ENCODE measurements around the gene SERTAD2.

SERTAD2 gene

DNA sequence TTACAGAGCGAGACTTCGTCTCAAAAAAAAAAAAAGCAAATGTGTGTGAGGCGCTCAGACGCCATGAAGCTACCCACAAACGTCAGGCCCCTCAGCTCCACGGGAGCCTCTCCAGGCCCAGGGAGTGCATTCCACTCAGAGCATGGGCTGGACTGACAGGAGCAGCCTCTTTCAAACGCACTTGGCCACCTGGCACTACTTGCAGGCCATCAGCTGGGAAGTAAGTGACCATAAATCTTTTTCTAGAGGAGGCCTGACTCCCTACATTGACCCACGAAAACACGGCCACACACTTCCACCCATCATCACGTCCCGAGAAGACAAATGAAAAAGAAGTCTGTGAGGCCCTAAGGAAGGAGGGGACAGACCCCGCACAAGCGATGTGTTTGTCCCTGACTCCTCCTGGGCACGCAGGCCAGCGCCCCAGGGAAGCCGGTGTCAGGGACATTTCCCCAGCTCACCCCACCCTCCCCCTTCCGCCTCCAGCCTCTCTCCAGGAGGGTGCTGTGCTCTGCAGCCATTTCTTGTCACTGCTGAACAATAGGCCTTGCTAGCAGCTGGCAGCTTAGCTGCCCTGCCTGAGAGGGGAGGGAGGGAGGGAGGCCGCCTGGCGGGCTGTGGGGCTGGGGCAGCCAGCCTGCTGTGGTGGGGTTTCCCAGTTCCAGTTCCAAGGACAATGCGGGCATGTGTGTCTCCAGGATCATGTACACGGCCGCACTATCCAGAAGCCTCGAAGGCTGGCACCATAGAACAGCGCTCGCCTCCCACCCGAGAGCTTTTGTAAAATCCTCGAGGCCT, 26.6 kb downstream of the SERTAD2 start:
- Histone ChIP-seq H3K9me3 (ENCODE audit: low read length) (no peaks in the 10 kb centered on the region), H3K4me3 (ENCODE audit: low read length) (no peak overlapping the region), H3K4me1 (ENCODE audit: insufficient read depth, low read length) (peaks cover 15% of the 10 kb centered on the region), H3K36me3 (ENCODE audit: insufficient read depth, low read length) (peaks cover 7% of the 10 kb centered on the region), H2AFZ (ENCODE audit: low read depth, low read length) (no peak overlapping the region), H3K27me3 (ENCODE audit: insufficient read depth, low read length) (no peaks in the 10 kb centered on the region)

- Histone ChIP-seq H3K36me3 (ENCODE audit: insufficient read depth, low read length) (peaks cover 7% of the 10 kb centered on the region), H3K9me3 (ENCODE audit: low read length) (no peaks in the 10 kb centered on the region), H3K4me1 (ENCODE audit: insufficient read depth, low read length) (peaks cover 15% of the 10 kb centered on the region), H3K27me3 (ENCODE audit: insufficient read depth, low read length) (no peaks in the 10 kb centered on the region), H2AFZ (ENCODE audit: low read depth, low read length) (no peak overlapping the region), H3K4me3 (ENCODE audit: low read length) (no peak overlapping the region)
Measured at GRCh38 chr2:64626146-64626809, 27.4 kb downstream of the SERTAD2 start.

- Histone ChIP-seq H3K4me1 (ENCODE audit: insufficient read depth, low read length) (peaks cover 19% of the 10 kb centered on the region), H3K9me3 (ENCODE audit: low read length) (no peaks in the 10 kb centered on the region), H3K4me3 (ENCODE audit: low read length) (no peak overlapping the region), H3K27me3 (ENCODE audit: insufficient read depth, low read length) (no peaks in the 10 kb centered on the region), H3K36me3 (ENCODE audit: insufficient read depth, low read length) (no peaks in the 10 kb centered on the region), H2AFZ (ENCODE audit: low read depth, low read length) (no peak overlapping the region)
Measured at GRCh38 chr2:64625299-64626145, 28.2 kb downstream of the SERTAD2 start.

DNA sequence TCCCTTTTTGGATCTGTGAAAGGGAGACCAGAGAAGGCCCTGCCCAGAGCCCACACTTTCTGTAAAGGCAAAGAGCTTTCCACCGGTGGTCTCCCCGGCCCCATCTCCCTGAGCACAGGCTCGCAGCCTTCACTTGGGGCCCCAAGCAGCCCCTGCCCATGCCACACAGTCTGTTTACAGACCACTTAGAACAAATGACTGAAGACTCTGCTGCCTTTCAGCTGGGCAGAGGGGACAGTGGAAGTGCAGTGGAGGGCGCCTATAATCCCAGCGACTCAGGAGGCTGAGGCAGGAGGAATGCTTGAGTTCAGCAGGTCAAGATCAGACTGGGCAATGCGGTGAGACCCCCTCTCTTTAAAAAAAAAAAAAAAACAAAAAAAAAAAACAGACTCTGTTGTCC, 28.9 kb downstream of the SERTAD2 start:
- Histone ChIP-seq H3K4me3 (ENCODE audit: low read length) (no peak overlapping the region), H3K36me3 (ENCODE audit: insufficient read depth, low read length) (no peaks in the 10 kb centered on the region), H3K27me3 (ENCODE audit: insufficient read depth, low read length) (no peaks in the 10 kb centered on the region), H2AFZ (ENCODE audit: low read depth, low read length) (no peak overlapping the region), H3K4me1 (ENCODE audit: insufficient read depth, low read length) (peaks cover 19% of the 10 kb centered on the region), H3K9me3 (ENCODE audit: low read length) (no peaks in the 10 kb centered on the region)

- H3K4me1 ChIP-seq (ENCODE audit: insufficient read depth, low read length), result peaks cover 19% of the 10 kb centered on the region
- H3K27me3 ChIP-seq (ENCODE audit: insufficient read depth, low read length), result no peaks in the 10 kb centered on the region
- no peak overlapping the region for H2AFZ ChIP-seq (ENCODE audit: low read depth, low read length)
- H3K9me3 ChIP-seq (ENCODE audit: low read length), result no peaks in the 10 kb centered on the region
- H3K36me3 ChIP-seq (ENCODE audit: insufficient read depth, low read length), result no peaks in the 10 kb centered on the region
- no peak overlapping the region for H3K4me3 ChIP-seq (ENCODE audit: low read length)
Measured at GRCh38 chr2:64624108-64624610, 29.6 kb downstream of the SERTAD2 start.

DNA sequence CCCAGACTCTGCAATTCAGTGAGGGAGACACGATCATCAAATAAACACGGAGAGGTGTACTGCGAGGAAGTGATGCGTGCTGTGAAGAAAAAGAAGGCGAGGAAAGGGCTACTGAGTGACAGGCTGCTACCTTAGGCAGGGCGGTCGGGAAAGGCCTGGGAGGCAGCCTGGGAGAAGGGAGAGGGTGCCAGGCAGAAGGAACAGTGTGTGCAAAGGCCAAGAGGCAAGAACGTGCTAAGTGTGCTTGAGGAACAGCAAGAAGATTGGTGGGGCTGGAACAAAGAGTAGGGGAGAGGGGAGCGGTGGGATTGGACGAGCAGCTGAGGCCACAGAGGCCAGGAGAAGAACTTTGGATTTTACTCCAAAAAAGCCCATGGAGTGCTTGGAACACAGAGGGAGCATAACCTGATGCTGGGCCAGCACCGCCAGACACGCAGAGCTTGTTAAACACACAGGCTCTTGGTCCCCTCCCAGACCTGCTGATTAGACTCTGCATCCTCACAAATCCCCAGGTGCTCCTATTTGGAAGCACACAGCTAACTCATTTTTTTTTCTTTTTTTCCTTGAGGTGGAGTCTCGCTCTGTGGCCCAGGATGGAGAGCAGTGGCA, 30.4 kb downstream of the SERTAD2 start:
- no peaks in the 10 kb centered on the region for H3K27me3 ChIP-seq (ENCODE audit: insufficient read depth, low read length)

DNA sequence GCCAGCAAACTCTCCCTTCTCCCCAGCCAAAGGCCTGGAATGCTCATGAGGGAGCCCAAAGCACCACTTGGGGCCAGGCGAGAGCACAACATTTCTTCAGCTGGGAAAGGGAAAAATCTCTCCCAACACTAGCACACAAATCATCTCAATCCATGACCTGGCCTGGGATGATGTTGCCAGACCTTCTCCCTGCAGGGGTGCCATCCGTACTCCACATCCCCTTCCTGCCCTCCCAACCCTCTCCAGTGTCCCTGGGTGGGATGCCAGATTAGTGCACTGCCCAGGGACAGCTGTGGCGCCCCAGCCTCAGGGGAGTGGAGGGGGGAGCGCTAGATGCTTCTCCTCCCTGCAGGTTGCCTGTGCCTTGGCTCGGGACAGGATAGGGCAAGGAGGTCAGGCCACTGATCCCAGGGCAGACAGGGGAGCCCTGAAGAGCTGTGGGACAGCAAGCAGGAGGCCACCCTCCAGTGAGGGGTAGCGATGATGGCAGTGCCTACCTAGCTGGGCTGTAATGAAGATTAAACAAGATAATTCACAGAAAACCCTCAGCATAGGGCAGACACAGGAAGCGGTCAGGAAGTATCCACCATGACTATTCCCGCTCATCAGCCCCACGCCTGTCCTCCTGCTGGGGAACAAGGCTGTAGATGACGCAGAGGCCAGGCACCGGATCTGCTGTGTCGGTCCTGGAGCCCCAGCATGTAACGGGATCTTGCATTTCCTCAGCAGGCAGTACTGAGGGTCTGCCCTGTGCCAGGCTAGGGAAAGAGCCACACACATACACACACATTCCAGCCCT, 31.1 kb downstream of the SERTAD2 start:
- no peaks in the 10 kb centered on the region for H3K36me3 ChIP-seq (ENCODE audit: insufficient read depth, low read length)
- H3K4me1 ChIP-seq (ENCODE audit: insufficient read depth, low read length), result peaks cover 22% of the 10 kb centered on the region
- H2AFZ ChIP-seq (ENCODE audit: low read depth, low read length), result no peak overlapping the region
- H3K4me3 ChIP-seq (ENCODE audit: low read length), result no peak overlapping the region
- no peaks in the 10 kb centered on the region for H3K9me3 ChIP-seq (ENCODE audit: low read length)
- no peaks in the 10 kb centered on the region for H3K27me3 ChIP-seq (ENCODE audit: insufficient read depth, low read length)

More for the DNA sequence above, 30.4 kb downstream of the SERTAD2 start:
- Histone ChIP-seq H3K9me3 (ENCODE audit: low read length) (no peaks in the 10 kb centered on the region), H2AFZ (ENCODE audit: low read depth, low read length) (no peak overlapping the region), H3K4me3 (ENCODE audit: low read length) (no peak overlapping the region), H3K4me1 (ENCODE audit: insufficient read depth, low read length) (peaks cover 19% of the 10 kb centered on the region), H3K36me3 (ENCODE audit: insufficient read depth, low read length) (no peaks in the 10 kb centered on the region)

DNA sequence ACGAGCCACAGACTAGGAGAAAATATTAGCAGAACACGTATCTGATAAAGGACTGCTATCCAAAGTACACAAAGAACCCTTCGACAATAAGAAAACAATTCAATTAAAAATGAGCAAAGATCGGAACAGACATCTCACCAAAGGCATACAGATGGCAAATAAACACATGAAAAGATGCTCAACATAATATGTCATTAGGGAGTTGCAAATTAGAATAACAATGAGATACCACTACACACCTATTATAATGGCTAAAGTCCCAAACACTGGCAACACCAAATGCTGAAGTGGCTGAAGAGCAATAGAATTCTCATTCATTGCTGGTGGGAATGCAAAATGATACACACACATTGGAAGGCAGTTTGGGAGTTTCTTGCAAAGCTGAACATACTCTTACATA, 33.1 kb downstream of the SERTAD2 start:
- H3K9me3 ChIP-seq (ENCODE audit: low read length), result no peaks in the 10 kb centered on the region
- no peaks in the 10 kb centered on the region for H3K36me3 ChIP-seq (ENCODE audit: insufficient read depth, low read length)
- no peak overlapping the region for H3K4me3 ChIP-seq (ENCODE audit: low read length)
- no peaks in the 10 kb centered on the region for H3K27me3 ChIP-seq (ENCODE audit: insufficient read depth, low read length)
- no peak overlapping the region for H2AFZ ChIP-seq (ENCODE audit: low read depth, low read length)
- H3K4me1 ChIP-seq (ENCODE audit: insufficient read depth, low read length), result peaks cover 20% of the 10 kb centered on the region

DNA sequence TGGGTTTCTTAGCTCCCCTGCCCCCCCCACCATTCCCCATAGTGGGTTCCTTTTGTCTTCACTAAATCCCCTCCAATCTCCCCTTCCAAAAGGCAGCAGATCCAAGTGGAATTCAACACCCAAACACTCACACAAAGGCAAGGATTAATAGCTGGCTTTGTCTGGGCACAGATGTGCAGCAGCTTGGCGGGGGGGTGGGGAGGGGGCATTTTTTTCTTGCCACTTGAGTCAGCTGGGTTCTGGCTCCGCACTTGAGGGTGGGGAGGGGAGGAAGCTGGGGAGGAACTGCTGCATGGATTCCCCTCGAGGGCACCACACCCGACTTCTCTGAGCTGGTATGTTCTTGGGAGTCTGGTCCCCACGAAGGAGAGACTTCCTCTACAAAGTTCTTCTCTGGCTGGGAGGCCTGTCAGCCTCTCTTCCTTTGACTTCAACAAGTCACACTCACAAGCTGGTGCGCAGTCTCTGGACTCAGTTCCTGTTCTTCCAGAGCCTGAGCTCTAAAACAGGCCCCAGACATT, 36.0 kb downstream of the SERTAD2 start:
- Histone ChIP-seq H2AFZ (ENCODE audit: low read depth, low read length) (no peak overlapping the region), H3K4me3 (ENCODE audit: low read length) (no peak overlapping the region), H3K4me1 (ENCODE audit: insufficient read depth, low read length) (peaks cover 16% of the 10 kb centered on the region), H3K27me3 (ENCODE audit: insufficient read depth, low read length) (no peaks in the 10 kb centered on the region), H3K9me3 (ENCODE audit: low read length) (no peaks in the 10 kb centered on the region), H3K36me3 (ENCODE audit: insufficient read depth, low read length) (no peaks in the 10 kb centered on the region)

GRCh38 chr2:64615844-64616536, 37.7 kb downstream of the SERTAD2 start:
- H3K9me3 ChIP-seq (ENCODE audit: low read length), result no peaks in the 10 kb centered on the region
- H3K36me3 ChIP-seq (ENCODE audit: insufficient read depth, low read length), result no peaks in the 10 kb centered on the region
- H3K4me3 ChIP-seq (ENCODE audit: low read length), result no peak overlapping the region
- H2AFZ ChIP-seq (ENCODE audit: low read depth, low read length), result no peak overlapping the region
- H3K4me1 ChIP-seq (ENCODE audit: insufficient read depth, low read length), result peaks cover 13% of the 10 kb centered on the region
- H3K27me3 ChIP-seq (ENCODE audit: insufficient read depth, low read length), result no peaks in the 10 kb centered on the region

GRCh38 chr2:64615192-64615763, 38.4 kb downstream of the SERTAD2 start:
- no peaks in the 10 kb centered on the region for H3K27me3 ChIP-seq (ENCODE audit: insufficient read depth, low read length)
- no peak overlapping the region for H3K4me3 ChIP-seq (ENCODE audit: low read length)
- H2AFZ ChIP-seq (ENCODE audit: low read depth, low read length), result no peak overlapping the region
- H3K9me3 ChIP-seq (ENCODE audit: low read length), result no peaks in the 10 kb centered on the region
- peaks cover 10% of the 10 kb centered on the region for H3K4me1 ChIP-seq (ENCODE audit: insufficient read depth, low read length)
- H3K36me3 ChIP-seq (ENCODE audit: insufficient read depth, low read length), result no peaks in the 10 kb centered on the region

Measured in neuron (in vitro differentiated cells).